ENCODE results near the gene C15orf62.

Gene C15orf62

GRCh38 chr15:40785814-40786213 is 16.0 kb downstream of the C15orf62 start:
- DNase-seq, result no peak

GRCh38 chr15:40787344-40787841 is 17.6 kb downstream of the C15orf62 start:
- peak in 1 of 2 experiments; percentile 31 for DNase-seq

- no peak for DNase-seq
Measured at GRCh38 chr15:40787991-40788390, 18.2 kb downstream of the C15orf62 start.

GRCh38 chr15:40789119-40789518 is 19.3 kb downstream of the C15orf62 start:
- no peak for DNase-seq

GRCh38 chr15:40789999-40790398 is 20.2 kb downstream of the C15orf62 start:
- DNase-seq, result no peak

- DNase-seq, result no peak
Measured at GRCh38 chr15:40790718-40791117, 20.9 kb downstream of the C15orf62 start.

- no peak for DNase-seq
Measured at GRCh38 chr15:40792394-40792793, 22.6 kb downstream of the C15orf62 start.

GRCh38 chr15:40793216-40793989 is 23.6 kb downstream of the C15orf62 start:
- DNase-seq, result peak; percentile 48 to 52

- no peak for DNase-seq
Measured at GRCh38 chr15:40796041-40796440, 26.3 kb downstream of the C15orf62 start.

GRCh38 chr15:40796512-40796911 is 26.7 kb downstream of the C15orf62 start:
- DNase-seq, result no peak

- DNase-seq, result no peak
Measured at GRCh38 chr15:40799523-40799922, 29.7 kb downstream of the C15orf62 start.

GRCh38 chr15:40803076-40803475 is 33.3 kb downstream of the C15orf62 start:
- no peak for DNase-seq

GRCh38 chr15:40803688-40804087 is 33.9 kb downstream of the C15orf62 start:
- no peak for DNase-seq

- peak in 1 of 2 experiments; percentile 59 for DNase-seq
Measured at GRCh38 chr15:40806672-40807027, 36.9 kb downstream of the C15orf62 start.

- peak; percentile 97 to 98 for DNase-seq
Measured at GRCh38 chr15:40807028-40807887, 37.5 kb downstream of the C15orf62 start, which contains the start of the genes DNAJC17 and ZFYVE19. TSS of gene DNAJC17 (minus strand) at chr15:40807473. CDS start at chr15:40807446, 27 bp downstream. TSS of gene ZFYVE19 (plus strand) at chr15:40807089. CDS start at chr15:40807590, 501 bp downstream.

GRCh38 chr15:40807888-40808461 is 38.2 kb downstream of the C15orf62 start:
- no peak for DNase-seq

GRCh38 chr15:40808861-40809450 is 39.2 kb downstream of the C15orf62 start:
- DNase-seq, result no peak

- DNase-seq, result no peak
Measured at GRCh38 chr15:40812721-40813425, 43.1 kb downstream of the C15orf62 start.

GRCh38 chr15:40815042-40815698 is 45.4 kb downstream of the C15orf62 start:
- DNase-seq, result peak in 1 of 2 experiments; percentile 35

- no peak for DNase-seq
Measured at GRCh38 chr15:40819048-40819447, 49.3 kb downstream of the C15orf62 start.

GRCh38 chr15:40821195-40821594 is 51.4 kb downstream of the C15orf62 start:
- no peak for DNase-seq

Data from SHP77 (cell line).